Measurements from ENCODE around the gene TBL1XR1.

TBL1XR1 gene

DNA sequence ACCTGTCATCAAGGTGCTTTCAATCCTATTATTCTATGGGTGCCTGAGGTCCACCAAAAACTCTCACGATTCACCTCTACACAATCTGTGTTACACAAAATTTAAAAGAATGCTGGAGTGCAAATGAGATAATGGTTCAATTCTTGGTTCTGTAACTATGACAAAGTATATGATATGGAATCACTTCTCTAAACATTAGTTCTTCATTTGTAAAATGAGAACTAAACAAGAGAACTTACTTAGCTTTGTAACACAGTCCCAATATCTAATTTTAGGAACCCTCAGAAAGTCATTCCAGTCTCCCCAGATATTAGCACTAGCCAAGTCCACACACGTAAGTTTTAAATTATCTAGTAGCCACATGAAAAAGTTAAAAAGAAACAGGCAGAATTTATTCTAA lies 111.5 kb downstream of the TBL1XR1 start:
- ATAC-seq (replicated peaks), result peak in 1 of 2 donors; percentile 36
- Mint-ChIP-seq H3K27me3 (no peaks in the 10 kb centered on the region), H3K4me1 (peaks cover 28 to 54% of the 10 kb centered on the region in 2 donors), H3K4me3 (no peak overlapping the region), H3K27ac (no peak overlapping the region), H3K36me3 (peaks cover 22 to 40% of the 10 kb centered on the region in 2 donors), H3K9me3 (peaks cover 0 to 12% of the 10 kb centered on the region in 2 donors)
- DNase-seq, result no peak

GRCh38 chr3:177084616-177085015 lies 112.7 kb downstream of the TBL1XR1 start:
- Mint-ChIP-seq H3K4me3 (no peak overlapping the region), H3K36me3 (peaks cover 18 to 37% of the 10 kb centered on the region in 2 donors), H3K27me3 (no peaks in the 10 kb centered on the region), H3K9me3 (peaks cover 0 to 9% of the 10 kb centered on the region in 2 donors), H3K4me1 (peaks cover 20 to 50% of the 10 kb centered on the region in 2 donors), H3K27ac (peak overlapping the region; percentile 14)
- DNase-seq (no peak), ATAC-seq (replicated peaks) (no peak)

GRCh38 chr3:177080122-177080521 lies 117.2 kb downstream of the TBL1XR1 start:
- H3K4me3 Mint-ChIP-seq, result no peak overlapping the region
- H3K27me3 Mint-ChIP-seq, result no peaks in the 10 kb centered on the region
- peaks cover 14 to 27% of the 10 kb centered on the region in 2 donors for H3K4me1 Mint-ChIP-seq
- peaks cover 0 to 9% of the 10 kb centered on the region in 2 donors for H3K9me3 Mint-ChIP-seq
- ATAC-seq (replicated peaks) (no peak), DNase-seq (no peak)
- H3K27ac Mint-ChIP-seq, result no peak overlapping the region
- H3K36me3 Mint-ChIP-seq, result peaks cover 25 to 45% of the 10 kb centered on the region in 2 donors

DNA sequence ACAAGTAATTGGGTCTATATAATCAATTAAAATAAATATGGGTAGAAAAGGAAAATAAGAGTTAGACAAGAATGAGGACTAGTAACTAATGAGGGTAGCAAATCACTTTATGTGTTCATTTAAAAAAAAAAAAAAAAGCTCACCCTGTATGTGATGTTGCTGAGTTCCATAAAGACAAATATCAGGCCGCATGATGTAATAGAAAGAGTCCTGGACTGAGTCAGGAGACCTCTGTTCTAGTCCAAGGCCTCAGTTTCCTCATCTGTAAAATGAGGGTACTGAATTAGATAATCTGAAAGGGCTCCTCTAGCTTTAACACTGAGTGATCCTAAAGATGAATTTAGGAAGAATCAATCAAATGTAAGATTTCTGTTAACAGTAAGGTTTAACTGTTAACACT lies 117.6 kb downstream of the TBL1XR1 start:
- Mint-ChIP-seq H3K27me3 (no peaks in the 10 kb centered on the region), H3K27ac (no peak overlapping the region), H3K36me3 (peaks cover 23 to 45% of the 10 kb centered on the region in 2 donors), H3K4me3 (no peak overlapping the region), H3K9me3 (peaks cover 0 to 7% of the 10 kb centered on the region in 2 donors), H3K4me1 (peaks cover 14 to 25% of the 10 kb centered on the region in 2 donors)
- ATAC-seq (replicated peaks) (no peak), DNase-seq (no peak)

- DNase-seq (no peak), ATAC-seq (replicated peaks) (no peak)
- peaks cover 19 to 49% of the 10 kb centered on the region in 2 donors for H3K4me1 Mint-ChIP-seq
- no peak overlapping the region for H3K4me3 Mint-ChIP-seq
- no peak overlapping the region for H3K27ac Mint-ChIP-seq
- H3K9me3 Mint-ChIP-seq, result no peaks in the 10 kb centered on the region
- H3K27me3 Mint-ChIP-seq, result no peaks in the 10 kb centered on the region
- peaks cover 34 to 55% of the 10 kb centered on the region in 2 donors for H3K36me3 Mint-ChIP-seq
Observed at GRCh38 chr3:177071496-177072156, 125.7 kb downstream of the TBL1XR1 start.

DNA sequence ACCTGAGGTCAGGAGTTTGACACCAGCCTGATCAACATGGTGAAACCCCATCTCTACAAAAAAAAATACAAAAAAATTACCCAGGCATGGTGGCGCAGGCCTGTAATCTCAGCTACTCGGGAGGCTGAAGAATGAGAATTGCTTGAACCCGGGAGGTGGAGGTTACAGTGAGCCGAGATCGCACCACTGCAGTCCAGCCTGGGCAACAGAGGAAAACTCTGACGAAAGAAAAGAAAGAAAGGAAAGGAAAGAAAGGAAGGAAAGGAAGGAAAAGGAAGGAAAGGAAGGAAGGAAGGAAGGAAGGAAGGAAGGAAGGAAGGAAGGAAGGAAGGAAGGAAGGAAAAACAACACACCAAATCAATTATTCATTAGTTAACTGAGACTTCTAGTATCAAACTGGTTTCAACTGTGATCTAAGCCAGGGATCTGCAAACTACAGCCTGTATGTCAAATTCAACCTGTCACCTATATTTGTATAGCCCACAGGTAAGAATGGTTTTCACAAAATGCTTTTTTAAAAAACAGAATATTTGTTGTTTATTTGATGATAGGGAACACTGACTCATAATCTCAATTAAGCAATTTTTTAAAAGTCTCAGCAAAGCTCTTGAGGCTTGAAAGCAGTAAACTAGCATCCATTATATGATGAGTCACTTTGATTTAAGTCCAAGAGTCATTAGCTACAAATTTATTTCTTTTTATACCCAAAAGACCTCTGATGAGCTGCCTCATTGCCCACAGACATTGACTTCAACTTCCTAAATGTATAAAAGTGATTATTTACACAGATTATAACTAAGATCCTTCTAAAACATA lies 127.6 kb downstream of the TBL1XR1 start:
- Mint-ChIP-seq H3K36me3 (peaks cover 22 to 42% of the 10 kb centered on the region in 2 donors), H3K4me1 (peaks cover 20 to 49% of the 10 kb centered on the region in 2 donors), H3K27ac (peak overlapping the region; percentile 2), H3K27me3 (no peaks in the 10 kb centered on the region), H3K9me3 (no peaks in the 10 kb centered on the region), H3K4me3 (no peak overlapping the region)
- DNase-seq, result no peak
- ATAC-seq (replicated peaks), result no peak

DNA sequence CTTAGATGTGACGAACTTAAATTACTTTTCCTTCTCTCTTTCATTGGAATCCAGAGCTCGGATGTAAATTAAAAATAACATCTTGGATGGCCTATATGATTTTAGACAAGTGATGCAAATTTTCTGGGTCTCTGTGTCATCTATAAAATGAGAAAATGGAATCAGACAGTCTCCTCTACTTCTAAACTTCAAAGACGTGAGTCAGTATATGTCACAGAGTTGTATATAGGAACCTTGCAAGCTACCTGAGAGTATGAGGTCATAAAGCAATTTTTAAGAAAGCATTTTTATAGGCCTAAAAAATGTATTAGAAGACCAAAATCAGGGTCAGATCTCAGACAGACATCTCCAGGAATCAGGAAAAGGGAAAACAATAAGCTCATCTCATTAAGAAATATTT lies 128.3 kb downstream of the TBL1XR1 start:
- DNase-seq (no peak), ATAC-seq (replicated peaks) (no peak)
- Mint-ChIP-seq H3K4me1 (peaks cover 17 to 47% of the 10 kb centered on the region in 2 donors), H3K4me3 (no peak overlapping the region), H3K27ac (no peak overlapping the region), H3K27me3 (no peaks in the 10 kb centered on the region), H3K36me3 (peaks cover 21 to 41% of the 10 kb centered on the region in 2 donors), H3K9me3 (no peaks in the 10 kb centered on the region)

GRCh38 chr3:177066068-177066467 lies 131.2 kb downstream of the TBL1XR1 start:
- Mint-ChIP-seq H3K9me3 (no peaks in the 10 kb centered on the region), H3K4me1 (peaks cover 10 to 43% of the 10 kb centered on the region in 2 donors), H3K27ac (no peak overlapping the region), H3K36me3 (peaks cover 18 to 38% of the 10 kb centered on the region in 2 donors), H3K27me3 (no peaks in the 10 kb centered on the region), H3K4me3 (no peak overlapping the region)
- ATAC-seq (replicated peaks) (no peak), DNase-seq (no peak)

DNA sequence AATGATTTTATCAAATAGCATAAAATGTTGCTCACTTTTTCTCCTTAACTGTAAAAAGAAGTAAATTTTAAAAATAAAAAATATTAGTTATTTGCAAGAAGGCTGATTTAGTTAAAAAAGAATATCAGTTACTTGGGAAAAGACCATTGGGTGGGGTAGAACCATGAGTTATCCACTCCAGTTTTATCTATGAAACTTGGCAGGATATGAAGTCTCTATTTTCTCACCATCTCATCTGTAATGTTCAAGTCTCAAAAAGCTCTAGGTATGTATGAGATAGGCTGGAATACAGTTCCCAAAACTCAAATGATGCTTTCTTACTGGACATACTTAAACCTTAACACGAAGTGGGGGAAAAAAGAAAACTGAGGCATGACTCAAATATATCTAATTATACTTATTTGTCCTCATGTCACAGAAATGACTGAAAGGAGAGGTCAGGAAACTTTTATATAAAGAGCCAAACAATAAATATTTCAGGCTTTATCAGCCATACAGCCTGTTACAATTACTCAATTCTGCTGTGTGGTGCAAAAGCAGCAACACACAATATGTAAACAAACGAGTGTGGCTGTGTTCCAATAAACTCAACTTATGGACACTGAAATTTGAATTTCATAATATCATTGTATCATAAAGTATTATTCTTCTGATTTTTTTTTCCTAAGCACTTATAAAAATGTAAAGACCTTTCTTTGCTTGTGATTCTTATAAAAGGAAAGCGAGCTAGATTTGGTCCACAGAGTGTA lies 131.8 kb downstream of the TBL1XR1 start:
- Mint-ChIP-seq H3K4me3 (no peak overlapping the region), H3K36me3 (peaks cover 19 to 36% of the 10 kb centered on the region in 2 donors), H3K9me3 (no peaks in the 10 kb centered on the region), H3K4me1 (peaks cover 9 to 41% of the 10 kb centered on the region in 2 donors), H3K27ac (no peak overlapping the region), H3K27me3 (no peaks in the 10 kb centered on the region)
- DNase-seq (no peak), ATAC-seq (replicated peaks) (no peak)

DNA sequence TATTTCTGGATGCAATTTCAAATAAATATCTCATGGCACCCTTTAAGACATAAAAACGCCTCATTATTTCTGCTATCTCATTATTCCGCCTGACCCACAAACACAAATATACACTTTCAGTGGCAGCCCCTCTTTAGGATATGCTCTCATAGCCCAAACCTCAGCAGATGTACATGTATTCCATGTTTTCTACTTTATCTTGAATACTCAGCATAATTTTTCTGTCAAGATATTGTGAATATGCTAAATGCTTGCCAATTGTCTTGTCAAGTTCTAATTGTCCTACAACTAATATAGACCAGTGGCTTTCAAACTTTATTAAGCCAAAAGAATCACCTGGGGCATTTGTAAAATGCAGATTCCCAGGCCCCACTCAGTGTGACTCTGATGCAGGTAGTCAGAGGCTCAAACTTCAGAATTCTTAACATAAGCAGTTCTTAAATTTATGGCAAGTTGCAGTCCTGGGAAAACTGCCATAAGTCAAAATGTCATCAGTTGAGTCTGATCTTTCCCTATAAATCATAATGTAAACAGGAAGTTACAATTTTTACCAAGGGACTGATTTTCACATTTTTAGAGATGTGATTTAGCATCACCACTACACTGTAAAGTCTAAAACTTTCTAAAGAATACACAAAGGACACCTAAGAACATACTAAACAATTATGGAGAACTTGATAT lies 135.1 kb downstream of the TBL1XR1 start:
- H3K4me3 Mint-ChIP-seq, result no peak overlapping the region
- H3K9me3 Mint-ChIP-seq, result no peaks in the 10 kb centered on the region
- H3K27me3 Mint-ChIP-seq, result no peaks in the 10 kb centered on the region
- ATAC-seq (replicated peaks), result no peak
- no peak for DNase-seq
- no peak overlapping the region for H3K27ac Mint-ChIP-seq
- peaks cover 8 to 32% of the 10 kb centered on the region in 2 donors for H3K4me1 Mint-ChIP-seq
- peaks cover 16 to 26% of the 10 kb centered on the region in 2 donors for H3K36me3 Mint-ChIP-seq

- Mint-ChIP-seq H3K27ac (no peak overlapping the region), H3K4me1 (peaks cover 6 to 28% of the 10 kb centered on the region in 2 donors), H3K9me3 (no peaks in the 10 kb centered on the region), H3K4me3 (no peak overlapping the region), H3K36me3 (peaks cover 14 to 24% of the 10 kb centered on the region in 2 donors), H3K27me3 (no peaks in the 10 kb centered on the region)
- DNase-seq (no peak), ATAC-seq (replicated peaks) (no peak)
Observed at GRCh38 chr3:177061369-177061768, 135.9 kb downstream of the TBL1XR1 start.

DNA sequence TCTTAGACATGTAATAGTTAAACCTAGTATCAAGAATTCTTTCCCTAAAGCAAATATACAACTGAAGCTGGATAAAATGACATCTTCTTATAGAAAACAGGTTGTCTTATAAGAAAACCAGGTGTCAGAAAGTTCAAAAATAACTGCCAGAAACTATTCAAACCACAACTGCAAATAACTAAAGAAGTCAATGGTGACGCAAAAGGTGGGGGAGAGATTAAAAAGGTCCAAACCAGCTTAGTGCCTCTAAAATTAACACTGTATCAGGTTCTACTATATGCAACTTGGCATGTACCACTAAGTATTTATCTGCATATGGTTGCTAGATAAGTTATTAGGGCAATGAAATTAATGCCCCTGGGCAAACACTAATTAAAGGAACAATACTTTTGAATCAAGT lies 136.8 kb downstream of the TBL1XR1 start:
- Mint-ChIP-seq H3K36me3 (peaks cover 12 to 20% of the 10 kb centered on the region in 2 donors), H3K27ac (no peak overlapping the region), H3K4me1 (peaks cover 4 to 28% of the 10 kb centered on the region in 2 donors), H3K27me3 (no peaks in the 10 kb centered on the region), H3K4me3 (no peak overlapping the region), H3K9me3 (no peaks in the 10 kb centered on the region)
- ATAC-seq (replicated peaks) (no peak), DNase-seq (no peak)

DNA sequence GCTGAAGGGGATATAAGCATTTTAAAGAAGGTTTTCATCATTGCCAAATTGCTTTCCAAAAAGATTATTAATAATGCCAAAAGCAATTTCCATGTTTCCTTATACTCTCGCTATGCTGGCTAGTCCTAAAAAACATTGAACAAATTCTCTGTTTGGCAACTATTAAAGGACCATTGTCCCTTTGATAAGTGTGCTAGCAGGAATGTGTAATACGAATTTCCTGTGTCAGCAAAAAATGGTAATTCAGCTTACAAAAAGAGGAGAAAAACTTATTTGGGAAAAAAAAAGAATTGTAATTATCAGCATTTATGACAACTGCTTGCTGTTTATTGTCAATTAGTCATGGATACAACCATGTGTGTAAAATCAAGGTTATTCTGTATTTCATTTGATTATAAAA lies 138.6 kb downstream of the TBL1XR1 start:
- Mint-ChIP-seq H3K9me3 (no peaks in the 10 kb centered on the region), H3K27ac (no peak overlapping the region), H3K27me3 (no peaks in the 10 kb centered on the region), H3K4me1 (peaks cover 7 to 26% of the 10 kb centered on the region in 2 donors), H3K36me3 (peaks cover 6 to 16% of the 10 kb centered on the region in 2 donors), H3K4me3 (no peak overlapping the region)
- DNase-seq (no peak), ATAC-seq (replicated peaks) (no peak)

- DNase-seq (peak; percentile 44), ATAC-seq (replicated peaks) (peak; percentile 98)
- H3K4me1 Mint-ChIP-seq, result peaks cover 7 to 21% of the 10 kb centered on the region in 2 donors
- no peaks in the 10 kb centered on the region for H3K9me3 Mint-ChIP-seq
- H3K4me3 Mint-ChIP-seq, result no peak overlapping the region
- no peak overlapping the region for H3K27ac Mint-ChIP-seq
- peaks cover 4 to 13% of the 10 kb centered on the region in 2 donors for H3K36me3 Mint-ChIP-seq
- H3K27me3 Mint-ChIP-seq, result no peaks in the 10 kb centered on the region
Observed at GRCh38 chr3:177057768-177058167, 139.5 kb downstream of the TBL1XR1 start.

Measured in stimulated activated naive B cell treated with anti-CD40 and anti-IgM and Interleukin-4, amounts not matched to agents 10 μg/mL and 1 μg/mL and 100 μg/mL, for 72 hours (primary cell).